ENCODE data around the gene GLIPR1L1.

GLIPR1L1 gene

DNA sequence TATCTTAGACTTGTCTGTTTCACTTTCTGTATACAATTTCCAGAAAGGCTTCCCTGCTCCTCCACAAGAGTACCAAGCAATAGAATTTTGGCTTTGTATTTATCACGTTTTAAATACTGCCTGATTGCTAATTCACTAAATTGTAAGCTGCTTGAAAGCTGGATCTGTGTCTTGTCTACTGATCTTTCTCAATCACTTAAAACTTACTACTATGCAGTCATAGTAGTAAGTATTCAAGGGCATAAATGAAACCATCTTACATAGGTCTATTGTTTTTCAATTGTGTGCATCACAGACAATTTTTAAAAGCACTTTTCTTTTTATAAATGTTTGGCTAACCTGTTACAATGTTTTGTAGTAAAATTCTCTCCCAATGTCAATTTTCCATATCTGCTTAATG is 55.2 kb downstream of the GLIPR1L1 start:
- POLR2A ChIA-PET, result no interaction called here
- TF ChIP-seq ZBTB26 (tag by site-specific recombination; optimal IDR thresholded peaks at IDR 0.05) (no peak), OVOL3 (tag by site-specific recombination; IDR thresholded peaks at IDR 0.05) (no peak), ZFP37 (tag by site-specific recombination; IDR thresholded peaks at IDR 0.05) (no peak), ZBTB21 (tag by site-specific recombination; IDR thresholded peaks at IDR 0.05) (no peak), KLF17 (tag by site-specific recombination; IDR thresholded peaks at IDR 0.05) (no peak), ZNF513 (tag by site-specific recombination; IDR thresholded peaks at IDR 0.05) (no peak), ZNF214 (tag by site-specific recombination; IDR thresholded peaks at IDR 0.05; ENCODE audit: borderline replicate concordance) (no peak), ZNF37A (tag by site-specific recombination; IDR thresholded peaks at IDR 0.05) (no peak), HOXA7 (CRISPR knock-in tag; IDR thresholded peaks at IDR 0.05; ENCODE audit: borderline replicate concordance) (no peak), BCL11B (tag by site-specific recombination; IDR thresholded peaks at IDR 0.05; ENCODE audit: low read depth) (no peak), ZNF2 (tag by site-specific recombination; IDR thresholded peaks at IDR 0.05) (no peak)
- TF ChIP-seq, protein P1, sequence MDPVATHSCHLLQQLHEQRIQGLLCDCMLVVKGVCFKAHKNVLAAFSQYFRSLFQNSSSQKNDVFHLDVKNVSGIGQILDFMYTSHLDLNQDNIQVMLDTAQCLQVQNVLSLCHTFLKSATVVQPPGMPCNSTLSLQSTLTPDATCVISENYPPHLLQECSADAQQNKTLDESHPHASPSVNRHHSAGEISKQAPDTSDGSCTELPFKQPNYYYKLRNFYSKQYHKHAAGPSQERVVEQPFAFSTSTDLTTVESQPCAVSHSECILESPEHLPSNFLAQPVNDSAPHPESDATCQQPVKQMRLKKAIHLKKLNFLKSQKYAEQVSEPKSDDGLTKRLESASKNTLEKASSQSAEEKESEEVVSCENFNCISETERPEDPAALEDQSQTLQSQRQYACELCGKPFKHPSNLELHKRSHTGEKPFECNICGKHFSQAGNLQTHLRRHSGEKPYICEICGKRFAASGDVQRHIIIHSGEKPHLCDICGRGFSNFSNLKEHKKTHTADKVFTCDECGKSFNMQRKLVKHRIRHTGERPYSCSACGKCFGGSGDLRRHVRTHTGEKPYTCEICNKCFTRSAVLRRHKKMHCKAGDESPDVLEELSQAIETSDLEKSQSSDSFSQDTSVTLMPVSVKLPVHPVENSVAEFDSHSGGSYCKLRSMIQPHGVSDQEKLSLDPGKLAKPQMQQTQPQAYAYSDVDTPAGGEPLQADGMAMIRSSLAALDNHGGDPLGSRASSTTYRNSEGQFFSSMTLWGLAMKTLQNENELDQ (tag by site-specific recombination; IDR thresholded peaks at IDR 0.05; ENCODE audit: low read depth), result no peak
- CTCF ChIA-PET, result interaction anchor here (1.3 kb wide), 1 partner anchor 57 kb away, joined by 5 read pairs; no protein-coding TSS in a partner anchor
- H3K9me3 ChIP-seq (ENCODE audit: control insufficient read depth, insufficient read depth, low read depth, low read length), result no peaks in the 10 kb centered on the region
- no peak overlapping the region for H3K27ac ChIP-seq (ENCODE audit: extremely low read depth, low read depth, low read length)
- no peak overlapping the region for H3K4me3 ChIP-seq (ENCODE audit: low read depth, low read length)
- peaks cover 6% of the 10 kb centered on the region for H3K4me1 ChIP-seq (ENCODE audit: control insufficient read depth, insufficient read depth, low read length)
- no peaks in the 10 kb centered on the region for H3K36me3 ChIP-seq (ENCODE audit: control insufficient read depth in 2 of 2, insufficient read depth in 1 of 2, low read length in 2 of 2)

DNA sequence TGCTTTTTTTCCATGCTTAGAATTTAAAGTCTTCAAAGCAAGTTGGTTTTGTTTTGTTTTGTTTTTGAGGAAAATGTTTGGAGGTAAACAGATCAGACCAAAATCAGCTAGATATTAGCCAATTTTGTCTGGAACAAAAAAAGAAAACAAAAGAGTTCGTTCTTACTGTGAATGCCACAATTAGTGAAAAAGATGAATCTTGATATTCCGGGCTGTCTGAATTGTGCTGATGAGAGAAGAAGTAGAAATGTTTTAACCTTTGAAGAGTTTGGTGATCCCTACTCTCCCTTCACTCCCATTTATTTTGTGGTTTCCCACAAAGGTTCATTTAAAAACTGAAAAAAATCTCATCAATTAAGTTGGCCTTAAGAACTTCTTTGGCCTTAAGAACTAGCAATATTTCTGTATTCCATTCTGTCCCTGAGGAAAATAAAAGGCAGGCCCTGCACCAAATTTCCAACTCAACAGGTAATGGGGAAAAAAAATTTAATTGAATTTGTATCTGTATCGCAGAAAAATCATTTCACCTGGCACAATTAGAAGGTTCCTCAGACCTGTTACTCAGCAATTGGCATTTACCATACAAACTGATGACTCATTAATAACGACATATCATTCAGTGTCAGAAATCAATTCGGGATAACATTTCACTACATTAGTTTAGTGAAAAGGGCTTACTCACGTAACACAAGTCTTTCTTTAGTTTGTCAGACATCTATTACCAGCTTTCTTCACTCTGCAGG is 55.9 kb downstream of the GLIPR1L1 start:
- H3K4me1 ChIP-seq (ENCODE audit: control insufficient read depth, insufficient read depth, low read length), result peaks cover 6% of the 10 kb centered on the region
- no peaks in the 10 kb centered on the region for H3K36me3 ChIP-seq (ENCODE audit: control insufficient read depth in 2 of 2, insufficient read depth in 1 of 2, low read length in 2 of 2)
- H3K9me3 ChIP-seq (ENCODE audit: control insufficient read depth, insufficient read depth, low read depth, low read length), result no peaks in the 10 kb centered on the region
- ChIA-PET CTCF (interaction anchor here (0.6 to 1.6 kb wide), 11 partner anchors 15 to 1894 kb away, joined by 3 to 5 read pairs (median 3); no protein-coding TSS in a partner anchor), POLR2A (interaction anchor here (0.6 to 1.1 kb wide), 2 partner anchors 42 to 60 kb away, joined by 4 to 5 read pairs; partner anchors contain the start of gene CAPS2)
- no peak overlapping the region for H3K27ac ChIP-seq (ENCODE audit: extremely low read depth, low read depth, low read length)
- peak overlapping the region; percentile 69 for H3K4me3 ChIP-seq (ENCODE audit: low read depth, low read length)
- TF ChIP-seq ZNF211 (tag by site-specific recombination; IDR thresholded peaks at IDR 0.05; ENCODE audit: low read depth) (no peak), ZBTB21 (tag by site-specific recombination; IDR thresholded peaks at IDR 0.05) (no peak), HOXC10 (CRISPR knock-in tag; IDR thresholded peaks at IDR 0.05) (no peak), ZNF747 (tag by site-specific recombination; IDR thresholded peaks at IDR 0.05) (no peak), ZNF426 (tag by site-specific recombination; IDR thresholded peaks at IDR 0.05) (no peak), ZNF169 (tag by site-specific recombination; IDR thresholded peaks at IDR 0.05) (no peak), KLF8 (tag by site-specific recombination; IDR thresholded peaks at IDR 0.05) (no peak), GLIS1 (tag by site-specific recombination; IDR thresholded peaks at IDR 0.05) (no peak), ZNF138 (tag by site-specific recombination; IDR thresholded peaks at IDR 0.05; ENCODE audit: borderline replicate concordance) (no peak)
- TF ChIP-seq, protein P2, sequence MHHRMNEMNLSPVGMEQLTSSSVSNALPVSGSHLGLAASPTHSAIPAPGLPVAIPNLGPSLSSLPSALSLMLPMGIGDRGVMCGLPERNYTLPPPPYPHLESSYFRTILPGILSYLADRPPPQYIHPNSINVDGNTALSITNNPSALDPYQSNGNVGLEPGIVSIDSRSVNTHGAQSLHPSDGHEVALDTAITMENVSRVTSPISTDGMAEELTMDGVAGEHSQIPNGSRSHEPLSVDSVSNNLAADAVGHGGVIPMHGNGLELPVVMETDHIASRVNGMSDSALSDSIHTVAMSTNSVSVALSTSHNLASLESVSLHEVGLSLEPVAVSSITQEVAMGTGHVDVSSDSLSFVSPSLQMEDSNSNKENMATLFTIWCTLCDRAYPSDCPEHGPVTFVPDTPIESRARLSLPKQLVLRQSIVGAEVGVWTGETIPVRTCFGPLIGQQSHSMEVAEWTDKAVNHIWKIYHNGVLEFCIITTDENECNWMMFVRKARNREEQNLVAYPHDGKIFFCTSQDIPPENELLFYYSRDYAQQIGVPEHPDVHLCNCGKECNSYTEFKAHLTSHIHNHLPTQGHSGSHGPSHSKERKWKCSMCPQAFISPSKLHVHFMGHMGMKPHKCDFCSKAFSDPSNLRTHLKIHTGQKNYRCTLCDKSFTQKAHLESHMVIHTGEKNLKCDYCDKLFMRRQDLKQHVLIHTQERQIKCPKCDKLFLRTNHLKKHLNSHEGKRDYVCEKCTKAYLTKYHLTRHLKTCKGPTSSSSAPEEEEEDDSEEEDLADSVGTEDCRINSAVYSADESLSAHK (tag by site-specific recombination; IDR thresholded peaks at IDR 0.05), result 0 out of 2 replicates have a peak, but pooled peaks have one; percentile 8
- TF ChIP-seq, protein P3, sequence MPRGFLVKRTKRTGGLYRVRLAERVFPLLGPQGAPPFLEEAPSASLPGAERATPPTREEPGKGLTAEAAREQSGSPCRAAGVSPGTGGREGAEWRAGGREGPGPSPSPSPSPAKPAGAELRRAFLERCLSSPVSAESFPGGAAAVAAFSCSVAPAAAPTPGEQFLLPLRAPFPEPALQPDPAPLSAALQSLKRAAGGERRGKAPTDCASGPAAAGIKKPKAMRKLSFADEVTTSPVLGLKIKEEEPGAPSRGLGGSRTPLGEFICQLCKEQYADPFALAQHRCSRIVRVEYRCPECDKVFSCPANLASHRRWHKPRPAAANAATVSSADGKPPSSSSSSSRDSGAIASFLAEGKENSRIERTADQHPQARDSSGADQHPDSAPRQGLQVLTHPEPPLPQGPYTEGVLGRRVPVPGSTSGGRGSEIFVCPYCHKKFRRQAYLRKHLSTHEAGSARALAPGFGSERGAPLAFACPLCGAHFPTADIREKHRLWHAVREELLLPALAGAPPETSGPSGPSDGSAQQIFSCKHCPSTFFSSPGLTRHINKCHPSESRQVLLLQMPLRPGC (tag by site-specific recombination; IDR thresholded peaks at IDR 0.05), result peak; percentile 27; the same call in 1 of the 2 replicates
